KOPT-K1 (cell line): Measurements from ENCODE around the gene CCDC85B.
A peak's percentile ranks its signal among the peaks of the same experiment; 100 is the strongest.

Experiments
- H3K27ac ChIP-seq: fragments of 200-600 bp; sonication (generic); 2 replicates; pipeline ENCODE4 v1.5.1; 2016; ENCODE audit warnings: antibody characterized with exemption, mild to moderate bottlenecking, low read depth, low read length; ENCODE audit not compliant: poor library complexity, severe bottlenecking
- H3K36me3 ChIP-seq: fragments of 200-600 bp; sonication (generic); 2 replicates; pipeline ENCODE4 v1.5.1; 2017; ENCODE audit warnings: antibody characterized with exemption, mild to moderate bottlenecking, low read length, moderate library complexity; ENCODE audit not compliant: insufficient read depth
- H3K9me3 ChIP-seq: fragments of 200-600 bp; sonication (generic); 2 replicates; pipeline ENCODE4 v1.5.1; 2017; ENCODE audit warnings: antibody characterized with exemption, low read length, mild to moderate bottlenecking; ENCODE audit not compliant: insufficient read depth, poor library complexity, severe bottlenecking

Gene CCDC85B

GRCh38 chr11:65870706-65871681, 19.5 kb upstream of the CCDC85B start:
- Histone ChIP-seq H3K36me3 (peaks cover 16% of the 10 kb centered on the region), H3K9me3 (no peaks in the 10 kb centered on the region), H3K27ac (no peak overlapping the region)

DNA sequence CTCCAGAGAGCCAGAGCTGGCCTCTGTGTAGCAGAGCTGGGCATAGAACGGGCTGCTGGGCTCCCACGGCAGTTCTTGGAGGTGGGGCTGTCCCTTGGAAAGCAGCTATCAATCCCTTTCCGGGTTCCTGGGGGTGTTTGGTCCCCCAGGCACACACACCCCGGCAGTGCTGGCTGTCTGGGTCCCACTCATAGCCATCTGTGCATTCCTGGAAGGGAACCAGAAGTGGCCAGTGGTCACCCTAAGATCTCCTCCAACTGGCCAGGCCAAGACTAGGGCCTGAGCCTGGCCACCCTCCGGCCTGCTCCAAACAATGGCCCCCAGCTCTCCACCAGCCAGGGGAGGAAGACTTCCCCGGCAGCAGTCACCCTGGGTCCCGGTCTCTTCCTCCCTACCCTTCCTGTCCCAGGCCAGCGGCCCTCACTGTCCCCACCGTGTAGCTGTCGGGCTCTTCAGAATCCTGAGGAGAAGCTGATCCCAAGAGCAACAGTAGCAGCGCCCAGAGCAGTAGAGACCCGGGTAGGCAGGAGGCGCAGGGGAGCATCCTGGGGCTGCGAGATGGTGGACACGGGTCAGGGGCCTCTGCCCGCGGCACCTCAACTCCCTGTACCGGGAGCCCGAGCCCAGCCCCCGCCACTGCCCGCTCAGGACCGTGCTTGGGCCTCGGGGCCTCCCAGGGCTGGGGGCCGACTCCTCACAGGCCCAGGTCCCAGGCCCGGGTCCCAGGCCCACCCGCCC, 18.5 kb upstream of the CCDC85B start:
- Histone ChIP-seq H3K27ac (no peak overlapping the region), H3K36me3 (peaks cover 6% of the 10 kb centered on the region; the same call in 1 of the 2 replicates), H3K9me3 (no peaks in the 10 kb centered on the region)

GRCh38 chr11:65872586-65873317, 17.7 kb upstream of the CCDC85B start, which contains the start of gene EFEMP2:
Gene EFEMP2, minus strand, starts transcription at chr11:65872800. Its CDS starts 446 bp downstream, at chr11:65872354.
- Histone ChIP-seq H3K27ac (peak within 1 kb of the TSS; percentile 62), H3K36me3 (no peaks in the 10 kb centered on the region), H3K9me3 (no peaks in the 10 kb centered on the region)

GRCh38 chr11:65873318-65874156, 16.9 kb upstream of the CCDC85B start:
- H3K27ac ChIP-seq, result peak overlapping the region; percentile 62
- no peaks in the 10 kb centered on the region for H3K9me3 ChIP-seq
- no peaks in the 10 kb centered on the region for H3K36me3 ChIP-seq

GRCh38 chr11:65879617-65880016, 10.9 kb upstream of the CCDC85B start, which contains the start of gene CTSW:
Gene CTSW, plus strand, starts transcription at chr11:65879837. Its CDS starts 18 bp downstream, at chr11:65879855.
- H3K27ac ChIP-seq, result peak within 1 kb of the TSS; percentile 51

DNA sequence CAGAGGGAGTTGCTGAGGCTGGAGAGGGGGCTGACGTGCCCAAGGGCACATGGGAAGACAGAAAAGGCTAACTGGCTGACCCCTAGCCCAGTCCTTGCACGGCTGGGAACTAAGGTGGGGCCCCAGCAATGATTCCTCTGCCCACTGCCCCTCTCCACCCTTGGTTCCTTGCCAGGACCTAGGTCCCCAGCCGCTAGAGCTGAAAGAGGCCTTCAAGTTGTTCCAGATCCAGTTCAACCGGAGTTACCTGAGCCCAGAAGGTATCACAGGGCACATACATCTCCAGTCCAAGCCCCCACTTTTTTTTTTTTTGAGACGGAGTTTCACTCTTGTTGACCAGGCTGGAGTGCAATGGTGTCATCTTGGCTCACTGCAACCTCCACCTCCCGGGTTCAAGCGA, 10.4 kb upstream of the CCDC85B start:
- Histone ChIP-seq H3K9me3 (no peaks in the 10 kb centered on the region), H3K27ac (peak overlapping the region; percentile 51), H3K36me3 (peaks cover 36% of the 10 kb centered on the region)

More at GRCh38 chr11:65879617-65880016, 10.9 kb upstream of the CCDC85B start, which contains the start of gene CTSW:
- Histone ChIP-seq H3K9me3 (no peaks in the 10 kb centered on the region), H3K36me3 (peaks cover 32% of the 10 kb centered on the region)

GRCh38 chr11:65880844-65881421, 9.5 kb upstream of the CCDC85B start:
- Histone ChIP-seq H3K27ac (peak overlapping the region; percentile 51), H3K9me3 (no peaks in the 10 kb centered on the region), H3K36me3 (peaks cover 45% of the 10 kb centered on the region)

DNA sequence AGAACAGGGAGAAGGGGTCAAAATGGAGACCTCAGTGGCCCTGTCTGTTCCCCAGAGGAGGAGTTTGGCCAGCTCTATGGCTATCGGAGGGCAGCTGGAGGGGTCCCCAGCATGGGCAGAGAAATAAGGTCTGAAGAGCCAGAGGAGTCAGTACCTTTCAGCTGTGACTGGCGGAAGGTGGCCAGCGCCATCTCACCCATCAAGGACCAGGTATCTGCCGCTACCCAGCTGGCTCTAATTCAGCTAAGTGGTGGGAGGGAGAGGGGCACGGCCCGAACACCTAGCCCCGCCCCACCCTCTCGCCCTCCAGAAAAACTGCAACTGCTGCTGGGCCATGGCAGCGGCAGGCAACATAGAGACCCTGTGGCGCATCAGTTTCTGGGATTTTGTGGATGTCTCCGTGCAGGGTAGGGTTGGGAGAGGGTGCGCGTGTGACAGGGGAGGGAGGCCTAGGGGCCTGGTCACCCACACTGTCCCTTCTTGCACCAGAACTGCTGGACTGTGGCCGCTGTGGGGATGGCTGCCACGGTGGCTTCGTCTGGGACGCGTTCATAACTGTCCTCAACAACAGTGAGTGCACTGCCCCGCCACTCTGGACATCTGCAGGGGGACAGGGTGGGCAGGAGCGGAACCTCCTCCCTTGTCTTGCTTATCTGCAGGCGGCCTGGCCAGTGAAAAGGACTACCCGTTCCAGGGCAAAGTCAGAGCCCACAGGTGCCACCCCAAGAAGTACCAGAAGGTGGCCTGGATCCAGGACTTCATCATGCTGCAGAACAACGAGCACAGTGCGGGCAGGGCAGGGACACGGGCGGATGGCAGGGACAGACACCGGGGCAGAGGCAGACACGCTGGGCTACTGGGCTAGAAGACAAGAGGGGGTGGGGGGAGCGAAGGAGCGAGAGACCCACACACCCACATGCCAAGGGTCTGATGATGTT, 8.1 kb upstream of the CCDC85B start:
- Histone ChIP-seq H3K9me3 (no peaks in the 10 kb centered on the region), H3K36me3 (peaks cover 56% of the 10 kb centered on the region), H3K27ac (no peak overlapping the region)

- no peak overlapping the region for H3K27ac ChIP-seq
- H3K36me3 ChIP-seq, result peaks cover 56% of the 10 kb centered on the region
- H3K9me3 ChIP-seq, result no peaks in the 10 kb centered on the region
Measured at GRCh38 chr11:65883058-65883761, 7.3 kb upstream of the CCDC85B start.

- peaks cover 56% of the 10 kb centered on the region for H3K36me3 ChIP-seq
- H3K9me3 ChIP-seq, result no peaks in the 10 kb centered on the region
- no peak overlapping the region for H3K27ac ChIP-seq
Measured at GRCh38 chr11:65883786-65884715, 6.4 kb upstream of the CCDC85B start.

GRCh38 chr11:65884716-65885092, 5.8 kb upstream of the CCDC85B start:
- Histone ChIP-seq H3K36me3 (peaks cover 56% of the 10 kb centered on the region), H3K27ac (no peak overlapping the region)

GRCh38 chr11:65885231-65885630, 5.2 kb upstream of the CCDC85B start:
- Histone ChIP-seq H3K36me3 (peaks cover 56% of the 10 kb centered on the region), H3K27ac (no peak overlapping the region), H3K9me3 (no peaks in the 10 kb centered on the region)

More at GRCh38 chr11:65884716-65885092, 5.8 kb upstream of the CCDC85B start:
- no peaks in the 10 kb centered on the region for H3K9me3 ChIP-seq
